HG02973 (cell line): ENCODE results near the gene AKAP13.

ENCODE experiments used
- ATAC-seq: cut with Tn5 transposase; IDR thresholded peaks from one replicate; pipeline ENCODE4 v1.9.1; 2021; ENCODE audit warnings: moderate library complexity; ENCODE audit not compliant: unreplicated experiment

Gene AKAP13

GRCh38 chr15:85386261-85386660 is 5.9 kb downstream of the AKAP13 start:
- no peak for ATAC-seq

- no peak for ATAC-seq
Measured at GRCh38 chr15:85388566-85389305, 8.3 kb downstream of the AKAP13 start.

- ATAC-seq, result no peak
Measured at GRCh38 chr15:85389306-85389650, 8.9 kb downstream of the AKAP13 start.

GRCh38 chr15:85389772-85390171 is 9.4 kb downstream of the AKAP13 start:
- ATAC-seq, result no peak

GRCh38 chr15:85393210-85393609 is 12.8 kb downstream of the AKAP13 start:
- ATAC-seq, result no peak

- no peak for ATAC-seq
Measured at GRCh38 chr15:85394554-85395333, 14.3 kb downstream of the AKAP13 start.

GRCh38 chr15:85396554-85396953 is 16.2 kb downstream of the AKAP13 start:
- no peak for ATAC-seq

GRCh38 chr15:85397151-85397550 is 16.7 kb downstream of the AKAP13 start:
- no peak for ATAC-seq

- no peak for ATAC-seq
Measured at GRCh38 chr15:85397926-85398325, 17.5 kb downstream of the AKAP13 start.

- ATAC-seq, result no peak
Measured at GRCh38 chr15:85398822-85399221, 18.4 kb downstream of the AKAP13 start.

- no peak for ATAC-seq
Measured at GRCh38 chr15:85399627-85400026, 19.2 kb downstream of the AKAP13 start.

- no peak for ATAC-seq
Measured at GRCh38 chr15:85400606-85401005, 20.2 kb downstream of the AKAP13 start.

- peak; percentile 56 for ATAC-seq
Measured at GRCh38 chr15:85401108-85401774, 20.8 kb downstream of the AKAP13 start.

GRCh38 chr15:85402195-85402881 is 21.9 kb downstream of the AKAP13 start:
- no peak for ATAC-seq

GRCh38 chr15:85403745-85404144 is 23.3 kb downstream of the AKAP13 start:
- ATAC-seq, result no peak

- ATAC-seq, result no peak
Measured at GRCh38 chr15:85404176-85404917, 23.9 kb downstream of the AKAP13 start.

GRCh38 chr15:85404918-85405866 is 24.8 kb downstream of the AKAP13 start:
- ATAC-seq, result no peak

GRCh38 chr15:85406916-85407315 is 26.5 kb downstream of the AKAP13 start:
- no peak for ATAC-seq
